Naive thymus-derived CD4-positive, alpha-beta T cell (primary cell): ENCODE measurements around the gene CASR. TPM values are rescaled to one million over a fixed set of nuclear protein-coding genes. Genes with fewer than 3 reads are reported as not detected.
"Not testable (repeated sequence)": the region's sequence is repeated elsewhere in the genome, so short reads cannot be mapped to it uniquely, and the experiment has no call there.

Experiments used
- ATAC-seq: fragments of 150-1000 bp; cut with Tn5 transposase; 2 replicates; pipeline ENCODE4 v1.10.0; 2021; ENCODE audit warnings: mild to moderate bottlenecking, moderate library complexity
- CTCF ChIA-PET: fragments of 350-600 bp; sonication (Branson Sonifier 250); formaldehyde crosslinking; loops from one replicate; lab custom pipeline; 2021; ENCODE audit warnings: antibody characterized with exemption; lab: Charles Lee
- POLR2A ChIA-PET: fragments of 350-600 bp; sonication (Branson Sonifier 250); formaldehyde crosslinking; loops from one replicate; lab custom pipeline; 2021; ENCODE audit warnings: antibody characterized with exemption, inconsistent platforms; lab: Charles Lee
- DNase-seq, 9 donors: peaks; one replicate each; pipeline versions ENCODE4 v3.0.0 to v3.0.0-alpha.2; 2020 to 2022; ENCODE audit warnings: mixed read lengths in 1 of 9
- H3K27ac ChIP-seq: one replicate; pipeline ENCODE4 v1.7.0; 2013; ENCODE audit warnings: mild to moderate bottlenecking, low read depth, low read length, moderate library complexity
- H3K27me3 ChIP-seq, 2 donors: one replicate each; pipeline ENCODE4 v1.7.0; 2013; ENCODE audit warnings: low read length in 2 of 2, mild to moderate bottlenecking in 2 of 2, moderate library complexity in 2 of 2; ENCODE audit not compliant: control insufficient read depth in 2 of 2, insufficient read depth in 2 of 2
- H3K36me3 ChIP-seq, 3 experiments: 1 replicate in 2 of 3; 2 replicates in 1 of 3; pipeline ENCODE4 v1.7.0; 2013; ENCODE audit warnings: low read length in 3 of 3, mild to moderate bottlenecking in 3 of 3, moderate library complexity in 1 of 3; ENCODE audit not compliant: insufficient read depth in 3 of 3, control insufficient read depth in 2 of 3
- H3K4me1 ChIP-seq, 2 donors: one replicate each; pipeline ENCODE4 v1.7.0; 2013; ENCODE audit warnings: low read length in 2 of 2, mild to moderate bottlenecking in 2 of 2, moderate library complexity in 1 of 2; ENCODE audit not compliant: control insufficient read depth in 2 of 2, insufficient read depth in 2 of 2
- H3K4me3 ChIP-seq: 2 replicates; pipeline ENCODE4 v1.7.0; 2013; ENCODE audit warnings: mild to moderate bottlenecking, low read length
- H3K9me3 ChIP-seq, 3 experiments: 1 replicate in 2 of 3; 2 replicates in 1 of 3; pipeline ENCODE4 v1.7.0; 2013; ENCODE audit warnings: low read length in 3 of 3; ENCODE audit not compliant: control insufficient read depth in 2 of 3
- H3K27ac Mint-ChIP-seq, 9 donors: one replicate each; pipeline ENCODE4 v1.8.0; 2020 to 2022; ENCODE audit warnings: mixed read lengths in 9 of 9, mild to moderate bottlenecking in 8 of 9, moderate library complexity in 5 of 9, inconsistent platforms in 2 of 9
- H3K27me3 Mint-ChIP-seq, 5 donors: one replicate each; pipeline ENCODE4 v1.8.0; 2021 to 2022; ENCODE audit warnings: mixed read lengths in 5 of 5, mild to moderate bottlenecking in 1 of 5
- H3K36me3 Mint-ChIP-seq, 5 donors: one replicate each; pipeline ENCODE4 v1.8.0; 2020 to 2022; ENCODE audit warnings: mixed read lengths in 5 of 5, mild to moderate bottlenecking in 3 of 5, inconsistent platforms in 1 of 5
- H3K4me1 Mint-ChIP-seq, 7 donors: one replicate each; pipeline ENCODE4 v1.8.0; 2020 to 2022; ENCODE audit warnings: mixed read lengths in 7 of 7, mild to moderate bottlenecking in 3 of 7, inconsistent platforms in 1 of 7
- H3K4me3 Mint-ChIP-seq, 10 donors: one replicate each; pipeline ENCODE4 v1.8.0; 2020 to 2022; ENCODE audit warnings: mild to moderate bottlenecking in 10 of 10, mixed read lengths in 10 of 10, moderate library complexity in 6 of 10, inconsistent platforms in 2 of 10
- H3K9me3 Mint-ChIP-seq, 11 donors: one replicate each; pipeline ENCODE4 v1.8.0; 2020 to 2022; ENCODE audit warnings: mixed read lengths in 11 of 11, mild to moderate bottlenecking in 4 of 11, inconsistent platforms in 1 of 11, moderate library complexity in 1 of 11
- intact Hi-C, 2 donors: fragments of 100-400 bp; cut with micrococcal nuclease; formaldehyde crosslinking; loops; one replicate each; pipeline ENCODE4 v1.15.1; 2023
- polyA plus RNA-seq, 2 donors: library from polyadenylated mRNA; unstranded; fragments of 300-500 nt; fragmentation: Illumina TruSeq; gene quantifications; one replicate each; pipeline ENCODE4 v1.2.3, GENCODE V29; 2021
- total RNA-seq, 6 experiments: library from RNA in 5 of 6; stranded (reverse) in 5 of 6; gene quantifications; 1 replicate in 5 of 6; 2 replicates in 1 of 6; pipeline ENCODE4 v1.2.3 and lab custom pipeline; 2021 to 2026

The CASR gene, protein sequence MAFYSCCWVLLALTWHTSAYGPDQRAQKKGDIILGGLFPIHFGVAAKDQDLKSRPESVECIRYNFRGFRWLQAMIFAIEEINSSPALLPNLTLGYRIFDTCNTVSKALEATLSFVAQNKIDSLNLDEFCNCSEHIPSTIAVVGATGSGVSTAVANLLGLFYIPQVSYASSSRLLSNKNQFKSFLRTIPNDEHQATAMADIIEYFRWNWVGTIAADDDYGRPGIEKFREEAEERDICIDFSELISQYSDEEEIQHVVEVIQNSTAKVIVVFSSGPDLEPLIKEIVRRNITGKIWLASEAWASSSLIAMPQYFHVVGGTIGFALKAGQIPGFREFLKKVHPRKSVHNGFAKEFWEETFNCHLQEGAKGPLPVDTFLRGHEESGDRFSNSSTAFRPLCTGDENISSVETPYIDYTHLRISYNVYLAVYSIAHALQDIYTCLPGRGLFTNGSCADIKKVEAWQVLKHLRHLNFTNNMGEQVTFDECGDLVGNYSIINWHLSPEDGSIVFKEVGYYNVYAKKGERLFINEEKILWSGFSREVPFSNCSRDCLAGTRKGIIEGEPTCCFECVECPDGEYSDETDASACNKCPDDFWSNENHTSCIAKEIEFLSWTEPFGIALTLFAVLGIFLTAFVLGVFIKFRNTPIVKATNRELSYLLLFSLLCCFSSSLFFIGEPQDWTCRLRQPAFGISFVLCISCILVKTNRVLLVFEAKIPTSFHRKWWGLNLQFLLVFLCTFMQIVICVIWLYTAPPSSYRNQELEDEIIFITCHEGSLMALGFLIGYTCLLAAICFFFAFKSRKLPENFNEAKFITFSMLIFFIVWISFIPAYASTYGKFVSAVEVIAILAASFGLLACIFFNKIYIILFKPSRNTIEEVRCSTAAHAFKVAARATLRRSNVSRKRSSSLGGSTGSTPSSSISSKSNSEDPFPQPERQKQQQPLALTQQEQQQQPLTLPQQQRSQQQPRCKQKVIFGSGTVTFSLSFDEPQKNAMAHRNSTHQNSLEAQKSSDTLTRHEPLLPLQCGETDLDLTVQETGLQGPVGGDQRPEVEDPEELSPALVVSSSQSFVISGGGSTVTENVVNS
- total RNA-seq (under 1 TPM in 2 of 5 experiments, not detected in 3; 0.02 TPM), polyA plus RNA-seq (not detected), total RNA-seq (lab: John Stamatoyannopoulos, UW) (not detected)

DNA sequence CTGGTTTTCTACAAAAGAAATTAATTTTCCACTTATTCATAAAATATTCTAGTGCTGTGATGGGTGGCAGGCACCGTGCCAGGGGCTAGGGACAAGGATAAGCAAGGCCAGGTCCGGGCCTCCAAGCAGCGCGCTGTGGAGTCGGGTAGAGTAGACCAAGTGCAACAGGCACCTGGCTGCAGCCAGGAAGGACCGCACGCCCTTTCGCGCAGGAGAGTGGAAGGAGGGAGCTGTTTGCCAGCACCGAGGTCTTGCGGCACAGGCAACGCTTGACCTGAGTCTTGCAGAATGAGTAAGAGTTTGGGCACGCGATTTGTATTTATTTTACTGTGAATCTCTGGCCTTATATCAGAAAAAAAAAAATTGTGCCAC lies at the start of gene CASR:
CASR (plus strand) TSS at position 148 of the 372 bp plus-strand sequence. CDS start 70,522 bp downstream, outside the sequence.
- DNase-seq = no peak
- peaks cover 0 to 8% (median 7%) of the 10 kb centered on the region in 7 donors for H3K4me1 Mint-ChIP-seq
- H3K4me3 ChIP-seq = no peak within 1 kb of the TSS
- peaks cover 0 to 2% (median 0%) of the 10 kb centered on the region in 11 donors for H3K9me3 Mint-ChIP-seq
- intact Hi-C loops = no loop called here
- H3K36me3 Mint-ChIP-seq = no peaks in the 10 kb centered on the region
- no peaks in the 10 kb centered on the region for H3K4me1 ChIP-seq
- peaks cover 60 to 77% (median 72%) of the 10 kb centered on the region in 5 donors for H3K27me3 Mint-ChIP-seq
- H3K36me3 ChIP-seq = no peaks in the 10 kb centered on the region
- CTCF ChIA-PET = interaction anchor here (0.5 kb wide), 1 partner anchor 1744 kb away, joined by 3 read pairs; no protein-coding TSS in a partner anchor
- no peak within 1 kb of the TSS for H3K27ac ChIP-seq
- H3K4me3 Mint-ChIP-seq = peak within 1 kb of the TSS in 6 of 10 donors; percentile 9 to 70 (median 56)
- ATAC-seq = no peak
- peaks cover 3 to 8% of the 10 kb centered on the region in 2 donors for H3K27me3 ChIP-seq
- H3K27ac Mint-ChIP-seq = no peak within 1 kb of the TSS
- no peaks in the 10 kb centered on the region for H3K9me3 ChIP-seq
- POLR2A ChIA-PET = no interaction called here

DNA sequence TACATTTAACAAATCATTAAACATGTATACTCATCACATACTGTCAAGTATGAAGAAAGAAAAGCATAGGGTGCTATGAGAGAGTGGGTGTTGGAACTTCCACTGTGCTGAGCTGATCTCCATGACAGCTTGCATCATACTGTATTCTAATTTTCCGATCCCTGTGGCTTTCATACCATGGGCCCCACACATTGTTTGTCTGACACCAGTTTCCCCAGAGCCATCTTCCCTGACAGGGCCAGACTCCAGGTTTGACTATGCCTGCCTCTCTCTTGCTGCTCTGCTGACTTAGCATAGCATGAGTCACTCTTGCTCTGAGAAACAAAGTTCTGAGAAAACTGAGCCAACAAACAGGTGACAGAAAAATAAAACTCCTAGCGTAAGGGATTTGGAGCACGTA lies 37.0 kb upstream of the CASR start:
- peak in 1 of 9 donors; percentile 65 for DNase-seq
- Mint-ChIP-seq H3K9me3 (peaks cover 0 to 14% (median 6%) of the 10 kb centered on the region in 11 donors), H3K27ac (peak overlapping the region in 1 of 9 donors; percentile 67), H3K27me3 (peaks cover 0 to 22% (median 15%) of the 10 kb centered on the region in 5 donors), H3K4me1 (peaks cover 0 to 25% (median 0%) of the 10 kb centered on the region in 7 donors), H3K36me3 (peaks cover 0 to 7% (median 0%) of the 10 kb centered on the region in 5 donors), H3K4me3 (peak overlapping the region in 1 of 10 donors; percentile 1)
- intact Hi-C loops = loop anchor here in 1 of 2 donors (1.0 kb wide), 1 partner anchor 44 kb away; no protein-coding TSS in a partner anchor
- Histone ChIP-seq H3K4me3 (no peak overlapping the region), H3K27ac (no peak overlapping the region), H3K4me1 (no peaks in the 10 kb centered on the region), H3K9me3 (no peaks in the 10 kb centered on the region), H3K27me3 (no peaks in the 10 kb centered on the region), H3K36me3 (no peaks in the 10 kb centered on the region)
- POLR2A ChIA-PET = no interaction called here
- ATAC-seq = no peak
- CTCF ChIA-PET = no interaction called here

DNA sequence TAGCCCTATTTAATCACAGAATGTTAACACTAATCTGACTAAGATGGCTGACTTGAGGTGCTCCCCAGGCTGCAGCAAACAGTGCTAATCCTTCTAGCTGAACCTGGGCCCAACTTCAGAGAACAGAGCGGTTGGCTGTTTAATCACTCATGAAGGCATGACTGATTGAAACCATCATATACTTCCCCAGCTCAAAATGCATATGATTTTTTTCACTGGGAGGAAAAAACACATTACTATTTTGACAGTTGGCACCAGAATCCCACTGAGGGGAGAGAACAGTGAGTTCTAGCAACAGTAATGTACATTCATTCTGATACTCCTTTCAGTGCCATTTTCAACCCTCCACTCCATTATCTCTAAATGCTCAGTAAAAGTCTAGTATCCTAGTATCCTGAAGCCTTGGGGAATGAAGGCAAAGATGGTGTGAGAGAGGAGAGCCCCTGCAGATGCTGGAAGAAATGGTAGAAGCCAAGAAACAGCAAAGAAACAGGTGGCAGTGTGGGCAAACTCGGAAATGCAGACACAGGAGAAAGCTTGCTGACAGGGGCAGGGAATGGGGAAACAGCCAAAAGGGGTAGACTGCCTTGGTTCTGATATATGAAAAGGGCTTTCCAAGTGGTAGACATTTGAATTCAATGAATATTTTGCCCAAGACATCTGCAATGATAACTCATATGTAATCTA lies 34.4 kb upstream of the CASR start:
- Histone ChIP-seq H3K9me3 (peaks cover 0 to 11% (median 0%) of the 10 kb centered on the region in 3 experiments), H3K27ac (no peak overlapping the region), H3K4me1 (no peaks in the 10 kb centered on the region), H3K36me3 (no peaks in the 10 kb centered on the region), H3K27me3 (no peaks in the 10 kb centered on the region), H3K4me3 (no peak overlapping the region)
- Mint-ChIP-seq H3K4me1 (peaks cover 0 to 25% (median 0%) of the 10 kb centered on the region in 7 donors), H3K36me3 (peaks cover 0 to 5% (median 0%) of the 10 kb centered on the region in 5 donors), H3K27me3 (peaks cover 0 to 9% (median 5%) of the 10 kb centered on the region in 5 donors), H3K4me3 (no peak overlapping the region), H3K9me3 (peaks cover 0 to 18% (median 7%) of the 10 kb centered on the region in 11 donors), H3K27ac (no peak overlapping the region)
- CTCF ChIA-PET = no interaction called here
- POLR2A ChIA-PET = no interaction called here
- no peak for DNase-seq
- intact Hi-C loops = no loop called here
- ATAC-seq = no peak

DNA sequence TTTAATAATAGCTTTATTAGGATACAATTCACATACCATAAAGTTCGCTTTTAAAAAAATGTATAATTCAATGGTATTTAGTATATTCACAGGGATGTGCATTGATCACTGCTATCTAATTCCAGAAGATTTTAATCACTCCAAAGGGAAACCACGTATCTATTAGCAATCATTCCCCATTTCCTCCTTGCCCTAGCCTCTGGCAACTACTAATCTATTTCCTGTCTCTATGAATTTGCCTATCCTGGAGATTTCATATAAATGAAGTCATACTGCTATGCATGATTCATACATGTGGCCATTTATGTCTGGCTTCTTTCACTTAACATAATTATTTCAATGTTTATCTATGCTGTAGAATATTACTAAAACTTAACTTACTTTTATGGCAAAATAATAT lies 32.0 kb upstream of the CASR start:
- ChIA-PET CTCF (no interaction called here), POLR2A (no interaction called here)
- no peak overlapping the region for H3K4me3 Mint-ChIP-seq
- intact Hi-C loops = no loop called here
- H3K9me3 Mint-ChIP-seq = peaks cover 3 to 42% (median 28%) of the 10 kb centered on the region in 11 donors
- Histone ChIP-seq H3K4me3 (no peak overlapping the region), H3K27me3 (no peaks in the 10 kb centered on the region), H3K36me3 (no peaks in the 10 kb centered on the region), H3K27ac (no peak overlapping the region), H3K9me3 (peaks cover 0 to 25% (median 0%) of the 10 kb centered on the region in 3 experiments), H3K4me1 (no peaks in the 10 kb centered on the region)
- no peak for ATAC-seq
- no peak for DNase-seq
- H3K4me1 Mint-ChIP-seq = peaks cover 0 to 22% (median 0%) of the 10 kb centered on the region in 7 donors
- no peak overlapping the region for H3K27ac Mint-ChIP-seq
- peaks cover 0 to 5% (median 0%) of the 10 kb centered on the region in 5 donors for H3K27me3 Mint-ChIP-seq
- peaks cover 0 to 15% (median 8%) of the 10 kb centered on the region in 5 donors for H3K36me3 Mint-ChIP-seq

DNA sequence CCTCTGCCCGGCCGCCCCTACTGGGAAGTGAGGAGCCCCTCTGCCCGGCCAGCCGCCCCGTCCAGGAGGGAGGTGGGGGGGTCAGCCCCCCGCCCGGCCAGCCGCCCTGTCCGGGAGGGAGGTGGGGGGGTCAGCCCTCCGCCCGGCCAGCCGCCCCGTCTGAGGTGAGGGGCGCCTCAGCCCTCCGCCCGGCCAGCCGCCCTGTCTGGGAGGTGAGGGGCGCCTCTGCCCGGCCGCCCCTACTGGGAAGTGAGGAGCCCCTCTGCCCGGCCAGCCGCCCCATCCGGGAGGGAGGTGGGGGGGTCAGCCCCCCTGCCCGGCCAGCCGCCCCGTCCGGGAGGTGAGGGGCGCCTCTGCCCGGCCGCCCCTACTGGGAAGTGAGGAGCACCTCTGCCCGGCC lies 18.5 kb upstream of the CASR start:
- H3K36me3 ChIP-seq, H3K36me3 Mint-ChIP-seq, CTCF ChIA-PET, H3K4me3 ChIP-seq, H3K4me1 Mint-ChIP-seq, DNase-seq, H3K4me1 ChIP-seq, H3K27ac Mint-ChIP-seq, intact Hi-C loops, H3K4me3 Mint-ChIP-seq, ATAC-seq, POLR2A ChIA-PET, H3K27me3 ChIP-seq, H3K27ac ChIP-seq, H3K9me3 ChIP-seq: not testable (repeated sequence)
- Mint-ChIP-seq H3K9me3 (peaks cover 1 to 41% (median 12%) of the 10 kb centered on the region in 11 donors), H3K27me3 (peaks cover 0 to 25% (median 16%) of the 10 kb centered on the region in 5 donors)

DNA sequence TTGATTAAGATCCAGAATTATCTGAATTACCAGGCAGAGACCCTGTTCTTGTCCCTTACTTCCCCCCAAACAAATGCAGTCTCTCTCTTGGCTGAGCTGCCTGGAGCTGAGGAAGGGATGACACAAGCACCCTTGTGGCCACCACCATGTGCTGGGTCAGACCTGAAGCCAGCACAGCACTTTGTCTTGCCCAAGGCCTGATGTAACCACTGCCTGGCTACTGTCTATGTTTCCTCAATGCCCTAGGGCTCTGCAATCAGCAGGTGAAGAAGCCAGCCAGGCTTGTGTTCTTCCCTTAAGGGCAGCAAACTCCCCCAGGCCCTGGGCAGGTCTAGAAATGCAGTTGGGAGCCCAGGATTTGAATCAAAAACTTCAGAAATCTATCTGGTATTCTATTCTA lies 15.8 kb upstream of the CASR start:
- no peak overlapping the region for H3K27ac ChIP-seq
- ATAC-seq (no peak), DNase-seq (no peak)
- H3K9me3 ChIP-seq = no peaks in the 10 kb centered on the region
- no peaks in the 10 kb centered on the region for H3K36me3 ChIP-seq
- CTCF ChIA-PET = no interaction called here
- H3K27ac Mint-ChIP-seq = no peak overlapping the region
- peaks cover 0 to 17% (median 5%) of the 10 kb centered on the region in 11 donors for H3K9me3 Mint-ChIP-seq
- no peak overlapping the region for H3K4me3 Mint-ChIP-seq
- no peaks in the 10 kb centered on the region for H3K4me1 Mint-ChIP-seq
- POLR2A ChIA-PET = no interaction called here
- H3K36me3 Mint-ChIP-seq = peaks cover 0 to 5% (median 4%) of the 10 kb centered on the region in 5 donors
- no peaks in the 10 kb centered on the region for H3K4me1 ChIP-seq
- no peak overlapping the region for H3K4me3 ChIP-seq
- intact Hi-C loops = no loop called here
- no peaks in the 10 kb centered on the region for H3K27me3 ChIP-seq
- peaks cover 0 to 30% (median 21%) of the 10 kb centered on the region in 5 donors for H3K27me3 Mint-ChIP-seq
